Transverse colon (tissue), 4 donors: ENCODE measurements around the gene CFAP54. TPM values are rescaled to one million over a fixed set of nuclear protein-coding genes. Genes with fewer than 3 reads are reported as not detected.

ENCODE experiments used
- DNase-seq: peaks from one replicate; pipeline ENCODE4 v3.0.0-alpha.2; 2019
- H3K27ac ChIP-seq, 4 donors: fragments of 200-600 bp; sonication (generic); 2 replicates each; pipeline ENCODE4 v1.5.1; 2016 to 2018; ENCODE audit warnings: inconsistent platforms in 4 of 4
- H3K27me3 ChIP-seq: fragments of 200-600 bp; sonication (generic); 2 replicates; pipeline ENCODE4 v1.5.1; 2017; ENCODE audit warnings: inconsistent platforms
- H3K36me3 ChIP-seq, 4 donors: fragments of 200-600 bp; sonication (generic); 2 replicates each; pipeline ENCODE4 v1.5.1; 2017 to 2019; ENCODE audit warnings: inconsistent platforms in 4 of 4
- H3K4me1 ChIP-seq, 4 donors: fragments of 200-600 bp; sonication (generic); 2 replicates each; pipeline ENCODE4 v1.5.1; 2017 to 2020; ENCODE audit warnings: inconsistent platforms in 4 of 4
- H3K4me3 ChIP-seq, 4 donors: fragments of 200-600 bp; sonication (generic); 1 replicate in 1 of 4; 2 replicates in 3 of 4; pipeline versions ENCODE4 v1.5.1 to v1.6.1; 2017 to 2019; ENCODE audit warnings: inconsistent platforms in 4 of 4
- H3K9me3 ChIP-seq, 2 donors: fragments of 200-600 bp; sonication (generic); 2 replicates each; pipeline ENCODE4 v1.5.1; 2017 to 2019; ENCODE audit warnings: inconsistent platforms in 2 of 2
- CTCF ChIP-seq, 5 experiments: fragments of 200-600 bp in 3 of 5; fragments of 450-650 bp in 2 of 5; sonication (generic) in 3 of 5; IDR thresholded peaks; 1 replicate in 2 of 5; 2 replicates in 3 of 5; pipeline ENCODE4 v1.5.1; 2016 to 2017; ENCODE audit warnings: antibody characterized with exemption in 5 of 5, inconsistent platforms in 3 of 5, mild to moderate bottlenecking in 2 of 5, moderate library complexity in 1 of 5
- EP300 ChIP-seq: sonication (generic); formaldehyde crosslinking; IDR thresholded peaks from one replicate; pipeline ENCODE4 v1.6.1; 2017; ENCODE audit warnings: antibody characterized with exemption, low read depth
- POLR2A ChIP-seq: fragments of 450-650 bp; IDR thresholded peaks from one replicate; pipeline ENCODE4 v1.6.1; 2016; ENCODE audit warnings: antibody characterized with exemption, mild to moderate bottlenecking, moderate library complexity
- POLR2AphosphoS5 ChIP-seq, 3 donors: sonication (generic); formaldehyde crosslinking; IDR thresholded peaks; one replicate each; pipeline ENCODE4 v1.6.1; 2016; ENCODE audit warnings: antibody characterized with exemption in 3 of 3
- WGBS, 2 donors: methylation state at CpG; one replicate each; pipeline ENCODE4 v1.1.5; 2018; ENCODE audit warnings: low coverage in 1 of 2; 5-methylcytosine and 5-hydroxymethylcytosine counted together
- in situ Hi-C, 4 donors: fragments of 200-750 bp; cut with MboI; loops; one replicate each; pipeline versions ENCODE4 v1.15.0 to v1.15.1; 2017; ENCODE audit warnings: low sequenced_read_pairs in 3 of 4, low pct_ligation_motif_present in 1 of 4, low pct_unique_long_range_greater_than_20kb in 1 of 4
- intact Hi-C: fragments of 100-400 bp; cut with DNase I; formaldehyde crosslinking; loops from one replicate; pipeline ENCODE4 v1.15.1; 2023; ENCODE audit warnings: low total_unique reads
- total RNA-seq, 4 donors: library from RNA; depleted of rRNA; stranded (reverse); fragments of >200 nt; gene quantifications; one replicate each; pipeline ENCODE4 v1.1.0, GENCODE V29; 2016

CFAP54 gene
- total RNA-seq, 4 donors from 2014 or later = 0.14 to 22.3 (median 2.1) TPM; not detected in 1

GRCh38 chr12:96862326-96862725 is 372.9 kb downstream of the CFAP54 start:
- Histone ChIP-seq H3K4me3 (no peak overlapping the region), H3K4me1 (no peaks in the 10 kb centered on the region), H3K27ac (no peak overlapping the region), H3K27me3 (no peaks in the 10 kb centered on the region), H3K9me3 (no peaks in the 10 kb centered on the region), H3K36me3 (no peaks in the 10 kb centered on the region)
- in situ Hi-C loops (no loop called here), intact Hi-C loops (no loop called here)
- TF ChIP-seq POLR2AphosphoS5 (IDR thresholded peaks at IDR 0.05) (no peak), POLR2A (no peak), EP300 (no peak), CTCF (IDR thresholded peaks at IDR 0.05) (no peak)
- 80 to 85% methylated on average over 1 of the region's 1 CpG for WGBS, 2 donors
- DNase-seq = no peak

- 62 to 75% methylated on average over 4 of the region's 4 CpGs for WGBS, 2 donors
- no peaks in the 10 kb centered on the region for H3K4me1 ChIP-seq
- no peak overlapping the region for H3K27ac ChIP-seq
- H3K4me3 ChIP-seq = no peak overlapping the region
- no peak for DNase-seq
- intact Hi-C loops = no loop called here
- TF ChIP-seq EP300 (no peak), CTCF (IDR thresholded peaks at IDR 0.05) (no peak), POLR2A (no peak), POLR2AphosphoS5 (IDR thresholded peaks at IDR 0.05) (no peak)
- H3K27me3 ChIP-seq = no peaks in the 10 kb centered on the region
- H3K9me3 ChIP-seq = no peaks in the 10 kb centered on the region
- H3K36me3 ChIP-seq = no peaks in the 10 kb centered on the region
- in situ Hi-C loops = no loop called here
Measured at GRCh38 chr12:96864335-96864734, 375.0 kb downstream of the CFAP54 start.

GRCh38 chr12:96866801-96867590 is 377.6 kb downstream of the CFAP54 start:
- no peak for DNase-seq
- intact Hi-C loops (no loop called here), in situ Hi-C loops (no loop called here)
- H3K27me3 ChIP-seq = no peaks in the 10 kb centered on the region
- H3K36me3 ChIP-seq = no peaks in the 10 kb centered on the region
- no peaks in the 10 kb centered on the region for H3K4me1 ChIP-seq
- H3K9me3 ChIP-seq = no peaks in the 10 kb centered on the region
- WGBS, 2 donors = 81 to 92% methylated on average over 4 of the region's 4 CpGs
- no peak overlapping the region for H3K4me3 ChIP-seq
- TF ChIP-seq CTCF (IDR thresholded peaks at IDR 0.05) (no peak), EP300 (no peak), POLR2A (no peak), POLR2AphosphoS5 (IDR thresholded peaks at IDR 0.05) (no peak)
- no peak overlapping the region for H3K27ac ChIP-seq

- Histone ChIP-seq H3K4me3 (no peak overlapping the region), H3K27ac (no peak overlapping the region), H3K27me3 (no peaks in the 10 kb centered on the region), H3K9me3 (no peaks in the 10 kb centered on the region), H3K36me3 (no peaks in the 10 kb centered on the region), H3K4me1 (no peaks in the 10 kb centered on the region)
- intact Hi-C loops (no loop called here), in situ Hi-C loops (no loop called here)
- TF ChIP-seq POLR2A (no peak), CTCF (IDR thresholded peaks at IDR 0.05) (no peak), POLR2AphosphoS5 (IDR thresholded peaks at IDR 0.05) (no peak), EP300 (no peak)
- DNase-seq = no peak
- 64 to 75% methylated on average over 1 of the region's 1 CpG for WGBS, 2 donors
Measured at GRCh38 chr12:96870946-96871345, 381.6 kb downstream of the CFAP54 start.
